ENCODE data around the gene KCTD3.

Gene KCTD3

GRCh38 chr1:215566556-215567490 lies at the start of gene KCTD3:
KCTD3 (plus strand) TSS chr1:215567304; CDS start chr1:215567686, 382 bp downstream.
- peaks cover 0 to 5% (median 0%) of the 10 kb centered on the region in 11 experiments; a peak in 1 of 22 replicates for H3K36me3 ChIP-seq
- H3K4me2 ChIP-seq = peak within 1 kb of the TSS; percentile 71 to 90 (median 83)
- H3K27ac ChIP-seq = peak within 1 kb of the TSS; percentile 75 to 95 (median 92)

GRCh38 chr1:215517441-215517891 lies 49.6 kb upstream of the KCTD3 start:
- Histone ChIP-seq H3K36me3 (no peaks in the 10 kb centered on the region), H3K9me3 (replicated peaks in 1 of 11) (peaks cover 0 to 4% (median 0%) of the 10 kb centered on the region in 11 experiments; a peak in 2 of 22 replicates), H3K4me1 (peaks cover 0 to 7% (median 0%) of the 10 kb centered on the region in 10 experiments; a peak in 4 of 20 replicates), H3K27me3 (no peaks in the 10 kb centered on the region), H4K20me1 (no peaks in the 10 kb centered on the region), H3K4me3 (no peak overlapping the region), H3K4me2 (no peak overlapping the region), H3K9ac (no peak overlapping the region), H3K27ac (no peak overlapping the region)
- no peak for TF ChIP-seq Cebpa-rat (IDR thresholded peaks at IDR 0.05)

More at GRCh38 chr1:215566556-215567490, at the start of gene KCTD3:
- Histone ChIP-seq H4K20me1 (peaks cover 10 to 40% (median 31%) of the 10 kb centered on the region in 11 experiments; a peak in 19 of 22 replicates), H3K4me1 (peaks cover 15 to 45% (median 28%) of the 10 kb centered on the region in 10 experiments), H3K9ac (peak within 1 kb of the TSS; percentile 85 to 96 (median 94)), H3K9me3 (replicated peaks in 1 of 11) (no peaks in the 10 kb centered on the region), H3K27me3 (no peaks in the 10 kb centered on the region), H3K4me3 (peak within 1 kb of the TSS; percentile 78 to 98 (median 84))
- TF ChIP-seq Cebpa-rat (IDR thresholded peaks at IDR 0.05) = no peak

- Histone ChIP-seq H3K36me3 (no peaks in the 10 kb centered on the region), H4K20me1 (no peaks in the 10 kb centered on the region), H3K9ac (no peak overlapping the region), H3K27ac (no peak overlapping the region), H3K4me1 (peaks cover 0 to 10% (median 0%) of the 10 kb centered on the region in 10 experiments; a peak in 5 of 20 replicates), H3K4me3 (no peak overlapping the region), H3K9me3 (replicated peaks in 1 of 11) (0 out of 22 replicates have a peak, but pooled peaks cover 0 to 3% (median 0%) of the 10 kb centered on the region in 11 experiments), H3K27me3 (no peaks in the 10 kb centered on the region), H3K4me2 (no peak overlapping the region)
- TF ChIP-seq Cebpa-rat (IDR thresholded peaks at IDR 0.05) = no peak
Measured at GRCh38 chr1:215518594-215518993, 48.5 kb upstream of the KCTD3 start.

- Histone ChIP-seq H3K36me3 (no peaks in the 10 kb centered on the region), H3K9me3 (replicated peaks in 1 of 11) (no peaks in the 10 kb centered on the region), H3K27ac (no peak overlapping the region), H3K4me3 (no peak overlapping the region), H3K27me3 (no peaks in the 10 kb centered on the region), H3K4me2 (no peak overlapping the region), H4K20me1 (no peaks in the 10 kb centered on the region), H3K4me1 (peaks cover 0 to 17% (median 0%) of the 10 kb centered on the region in 10 experiments; a peak in 5 of 20 replicates), H3K9ac (no peak overlapping the region)
- no peak for TF ChIP-seq Cebpa-rat (IDR thresholded peaks at IDR 0.05)
Measured at GRCh38 chr1:215521279-215521678, 45.8 kb upstream of the KCTD3 start.

GRCh38 chr1:215523128-215523861 lies 43.8 kb upstream of the KCTD3 start:
- no peaks in the 10 kb centered on the region for H4K20me1 ChIP-seq
- H3K9me3 ChIP-seq (replicated peaks in 1 of 11) = no peaks in the 10 kb centered on the region
- no peak overlapping the region for H3K27ac ChIP-seq

GRCh38 chr1:215523906-215524305 lies 43.2 kb upstream of the KCTD3 start:
- Histone ChIP-seq H3K9me3 (replicated peaks in 1 of 11) (no peaks in the 10 kb centered on the region), H3K4me2 (peak overlapping the region in 3 of 11 experiments; percentile 10 to 51 (median 46); a peak in 5 of 22 replicates), H3K4me3 (no peak overlapping the region), H3K9ac (peak overlapping the region in 2 of 11 experiments; percentile 21 to 46; a peak in 1 of 22 replicates), H3K36me3 (no peaks in the 10 kb centered on the region), H3K27ac (no peak overlapping the region), H3K27me3 (no peaks in the 10 kb centered on the region), H3K4me1 (peaks cover 0 to 9% (median 0%) of the 10 kb centered on the region in 10 experiments; a peak in 6 of 20 replicates), H4K20me1 (no peaks in the 10 kb centered on the region)
- no peak for TF ChIP-seq Cebpa-rat (IDR thresholded peaks at IDR 0.05)

More at GRCh38 chr1:215523128-215523861, 43.8 kb upstream of the KCTD3 start:
- H3K27me3 ChIP-seq = no peaks in the 10 kb centered on the region
- H3K4me1 ChIP-seq = peaks cover 0 to 9% (median 0%) of the 10 kb centered on the region in 10 experiments; a peak in 4 of 20 replicates
- no peaks in the 10 kb centered on the region for H3K36me3 ChIP-seq
- no peak for TF ChIP-seq Cebpa-rat (IDR thresholded peaks at IDR 0.05)
- H3K9ac ChIP-seq = peak overlapping the region in 2 of 11 experiments; percentile 21 to 46; a peak in 1 of 22 replicates
- no peak overlapping the region for H3K4me3 ChIP-seq
- H3K4me2 ChIP-seq = peak overlapping the region in 1 of 11 experiments; percentile 46; a peak in 1 of 22 replicates

GRCh38 chr1:215526147-215526845 lies 40.8 kb upstream of the KCTD3 start:
- Histone ChIP-seq H3K4me3 (no peak overlapping the region), H3K27me3 (no peaks in the 10 kb centered on the region), H4K20me1 (no peaks in the 10 kb centered on the region), H3K9ac (no peak overlapping the region), H3K4me1 (peaks cover 0 to 33% (median 16%) of the 10 kb centered on the region in 10 experiments; a peak in 15 of 20 replicates), H3K9me3 (replicated peaks in 1 of 11) (peaks cover 0 to 13% (median 6%) of the 10 kb centered on the region in 11 experiments; a peak in 7 of 22 replicates), H3K27ac (no peak overlapping the region), H3K4me2 (no peak overlapping the region), H3K36me3 (no peaks in the 10 kb centered on the region)
- no peak for TF ChIP-seq Cebpa-rat (IDR thresholded peaks at IDR 0.05)

- no peaks in the 10 kb centered on the region for H3K36me3 ChIP-seq
- no peak overlapping the region for H3K27ac ChIP-seq
- peaks cover under 1 to 18% (median 11%) of the 10 kb centered on the region in 11 experiments; a peak in 17 of 22 replicates for H3K9me3 ChIP-seq (replicated peaks in 1 of 11)
- peaks cover 0 to 34% (median 17%) of the 10 kb centered on the region in 10 experiments; a peak in 15 of 20 replicates for H3K4me1 ChIP-seq
- H3K27me3 ChIP-seq = no peaks in the 10 kb centered on the region
- no peak overlapping the region for H3K9ac ChIP-seq
- H4K20me1 ChIP-seq = no peaks in the 10 kb centered on the region
- TF ChIP-seq Cebpa-rat (IDR thresholded peaks at IDR 0.05) = no peak
- no peak overlapping the region for H3K4me2 ChIP-seq
- no peak overlapping the region for H3K4me3 ChIP-seq
Measured at GRCh38 chr1:215526846-215527151, 40.3 kb upstream of the KCTD3 start.

Measured in BLaER1 treated with 17β-estradiol and CSF1 and Interleukin-3, amounts not matched to agents 10 nM and 100 nM (cell line).